ENCODE results near the gene PGAP1. TPM values are rescaled to one million over a fixed set of nuclear protein-coding genes. Genes with fewer than 3 reads are reported as not detected.

The PGAP1 gene
- total RNA-seq, 1 donor from 2014 or later: 12.0 TPM

DNA sequence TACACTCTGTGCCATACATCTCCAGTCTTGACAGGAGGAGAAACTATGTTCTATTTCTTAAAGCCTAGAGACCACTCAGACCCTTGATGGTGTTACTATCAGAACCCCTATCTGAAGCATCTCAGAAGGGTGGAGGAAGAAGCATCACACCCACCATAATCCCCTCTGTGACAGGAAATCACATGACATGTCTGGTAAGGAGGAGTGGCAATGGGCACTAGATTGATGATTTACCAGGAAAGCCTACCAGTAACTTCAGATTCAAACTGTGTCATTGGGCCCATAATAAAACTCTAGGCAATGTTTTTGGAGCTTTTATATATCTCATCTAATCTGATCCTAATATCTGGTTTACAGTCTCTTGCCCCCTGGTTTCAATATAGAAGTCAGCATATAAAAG is 80.2 kb downstream of the PGAP1 start:
- no peak overlapping the region for H3K4me3 ChIP-seq
- DNase-seq (no peak), ATAC-seq (no peak)
- TF ChIP-seq, protein P1, sequence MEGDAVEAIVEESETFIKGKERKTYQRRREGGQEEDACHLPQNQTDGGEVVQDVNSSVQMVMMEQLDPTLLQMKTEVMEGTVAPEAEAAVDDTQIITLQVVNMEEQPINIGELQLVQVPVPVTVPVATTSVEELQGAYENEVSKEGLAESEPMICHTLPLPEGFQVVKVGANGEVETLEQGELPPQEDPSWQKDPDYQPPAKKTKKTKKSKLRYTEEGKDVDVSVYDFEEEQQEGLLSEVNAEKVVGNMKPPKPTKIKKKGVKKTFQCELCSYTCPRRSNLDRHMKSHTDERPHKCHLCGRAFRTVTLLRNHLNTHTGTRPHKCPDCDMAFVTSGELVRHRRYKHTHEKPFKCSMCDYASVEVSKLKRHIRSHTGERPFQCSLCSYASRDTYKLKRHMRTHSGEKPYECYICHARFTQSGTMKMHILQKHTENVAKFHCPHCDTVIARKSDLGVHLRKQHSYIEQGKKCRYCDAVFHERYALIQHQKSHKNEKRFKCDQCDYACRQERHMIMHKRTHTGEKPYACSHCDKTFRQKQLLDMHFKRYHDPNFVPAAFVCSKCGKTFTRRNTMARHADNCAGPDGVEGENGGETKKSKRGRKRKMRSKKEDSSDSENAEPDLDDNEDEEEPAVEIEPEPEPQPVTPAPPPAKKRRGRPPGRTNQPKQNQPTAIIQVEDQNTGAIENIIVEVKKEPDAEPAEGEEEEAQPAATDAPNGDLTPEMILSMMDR (IDR thresholded peaks at IDR 0.05): no peak
- no peaks in the 10 kb centered on the region for H3K27me3 ChIP-seq (ENCODE audit: low read depth)
- H3K36me3 ChIP-seq: peaks cover 18% of the 10 kb centered on the region
- H3K9me3 ChIP-seq: no peaks in the 10 kb centered on the region
- intact Hi-C loops (cut with DNase I): no loop called here
- H3K4me1 ChIP-seq: no peaks in the 10 kb centered on the region
- H3K27ac ChIP-seq: no peak overlapping the region

DNA sequence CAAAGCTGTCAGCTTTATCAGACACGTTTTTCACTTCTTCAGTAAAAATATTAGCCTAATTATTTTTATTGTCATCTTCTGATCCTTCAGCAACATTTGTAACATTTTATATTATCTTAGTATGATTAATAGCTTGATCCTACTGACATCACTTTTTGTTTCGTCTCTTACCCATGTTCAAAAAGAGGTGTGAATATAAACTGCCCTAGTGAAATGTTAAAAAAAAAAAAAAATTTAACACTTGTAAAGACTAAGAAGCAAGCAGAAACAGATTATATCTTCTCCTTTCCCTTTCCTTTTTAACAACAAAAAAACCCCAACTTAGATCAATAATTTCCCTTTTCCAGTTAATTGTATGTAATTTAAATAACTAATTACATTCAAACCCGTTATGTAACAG is 81.1 kb downstream of the PGAP1 start:
- ATAC-seq (no peak), DNase-seq (no peak)
- no peak overlapping the region for H3K27ac ChIP-seq
- H3K36me3 ChIP-seq: peaks cover 18% of the 10 kb centered on the region
- TF ChIP-seq, protein P1 (IDR thresholded peaks at IDR 0.05): no peak
- no peak overlapping the region for H3K4me3 ChIP-seq
- H3K4me1 ChIP-seq: no peaks in the 10 kb centered on the region
- no peaks in the 10 kb centered on the region for H3K9me3 ChIP-seq
- intact Hi-C loops (cut with DNase I): no loop called here
- no peaks in the 10 kb centered on the region for H3K27me3 ChIP-seq (ENCODE audit: low read depth)

DNA sequence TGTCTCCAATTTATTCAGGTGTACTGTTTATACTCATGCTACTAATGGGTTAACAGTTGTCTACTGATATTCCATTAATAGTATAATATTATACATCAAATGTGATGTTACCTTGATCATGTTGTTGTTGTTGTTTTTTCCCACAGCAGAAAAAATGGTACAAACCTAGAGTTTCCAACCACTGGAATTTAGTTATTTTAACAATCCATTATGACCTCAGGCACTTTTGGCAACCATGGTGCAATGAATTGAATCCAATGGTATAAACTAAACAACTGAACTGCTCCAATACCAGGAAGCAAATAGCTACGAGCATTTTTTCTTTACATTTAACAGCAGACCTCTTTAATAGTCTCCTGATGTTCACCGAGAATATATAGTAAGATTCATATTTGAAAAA is 86.3 kb downstream of the PGAP1 start:
- TF ChIP-seq, protein P1 (IDR thresholded peaks at IDR 0.05): no peak
- H3K4me3 ChIP-seq: no peak overlapping the region
- DNase-seq: no peak
- intact Hi-C loops (cut with DNase I): no loop called here
- H3K27me3 ChIP-seq (ENCODE audit: low read depth): no peaks in the 10 kb centered on the region
- no peak for ATAC-seq
- H3K9me3 ChIP-seq: no peaks in the 10 kb centered on the region
- no peak overlapping the region for H3K27ac ChIP-seq
- H3K4me1 ChIP-seq: no peaks in the 10 kb centered on the region
- peaks cover 33% of the 10 kb centered on the region for H3K36me3 ChIP-seq

DNA sequence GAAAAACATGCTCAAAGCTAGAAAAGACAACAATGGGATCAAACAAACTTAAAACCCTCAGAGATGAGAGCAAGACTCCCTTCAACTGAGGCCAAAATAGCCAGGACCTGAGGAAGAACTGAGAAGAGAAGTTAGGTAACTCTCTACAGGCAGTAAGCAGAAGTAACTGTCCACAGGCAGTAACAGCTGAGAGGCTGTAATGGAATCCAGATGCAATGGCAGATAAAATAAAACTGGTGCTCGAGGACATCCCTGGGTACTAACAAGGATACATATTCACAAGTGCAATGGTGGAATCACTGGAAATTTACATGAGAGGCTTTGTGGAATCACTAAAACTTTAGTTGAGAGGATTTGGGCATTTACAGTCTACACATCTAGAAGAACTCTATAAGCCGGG is 86.9 kb downstream of the PGAP1 start:
- Histone ChIP-seq H3K27ac (no peak overlapping the region), H3K4me3 (no peak overlapping the region), H3K4me1 (no peaks in the 10 kb centered on the region), H3K9me3 (no peaks in the 10 kb centered on the region), H3K36me3 (peaks cover 33% of the 10 kb centered on the region), H3K27me3 (ENCODE audit: low read depth) (no peaks in the 10 kb centered on the region)
- intact Hi-C loops (cut with DNase I): no loop called here
- peak in 1 of 2 donors; percentile 25 for ATAC-seq
- DNase-seq: no peak
- TF ChIP-seq, protein P1 (IDR thresholded peaks at IDR 0.05): no peak

DNA sequence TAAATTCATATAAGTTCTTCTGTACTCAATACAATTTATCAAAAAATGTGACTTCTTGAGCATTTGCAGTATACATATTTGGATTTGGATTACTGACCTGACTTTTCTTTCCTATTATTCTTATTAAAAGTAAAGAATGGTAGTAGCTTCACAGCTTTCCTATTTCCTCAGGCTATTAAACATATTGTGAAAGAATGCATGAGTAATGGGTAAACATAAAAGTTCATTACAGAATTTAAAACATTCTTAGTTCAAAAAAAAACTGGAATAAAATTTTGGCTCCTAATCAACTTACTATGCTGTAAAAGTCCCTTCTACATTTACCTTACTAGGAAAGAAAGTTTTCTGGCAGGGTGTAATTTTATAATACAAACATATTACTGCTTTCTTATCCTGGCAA is 90.1 kb downstream of the PGAP1 start:
- H3K27ac ChIP-seq: no peak overlapping the region
- no peaks in the 10 kb centered on the region for H3K9me3 ChIP-seq
- intact Hi-C loops (cut with DNase I): no loop called here
- no peaks in the 10 kb centered on the region for H3K27me3 ChIP-seq (ENCODE audit: low read depth)
- TF ChIP-seq, protein P1 (IDR thresholded peaks at IDR 0.05): no peak
- peaks cover 14% of the 10 kb centered on the region for H3K36me3 ChIP-seq
- ATAC-seq (no peak), DNase-seq (no peak)
- no peak overlapping the region for H3K4me3 ChIP-seq
- no peaks in the 10 kb centered on the region for H3K4me1 ChIP-seq

DNA sequence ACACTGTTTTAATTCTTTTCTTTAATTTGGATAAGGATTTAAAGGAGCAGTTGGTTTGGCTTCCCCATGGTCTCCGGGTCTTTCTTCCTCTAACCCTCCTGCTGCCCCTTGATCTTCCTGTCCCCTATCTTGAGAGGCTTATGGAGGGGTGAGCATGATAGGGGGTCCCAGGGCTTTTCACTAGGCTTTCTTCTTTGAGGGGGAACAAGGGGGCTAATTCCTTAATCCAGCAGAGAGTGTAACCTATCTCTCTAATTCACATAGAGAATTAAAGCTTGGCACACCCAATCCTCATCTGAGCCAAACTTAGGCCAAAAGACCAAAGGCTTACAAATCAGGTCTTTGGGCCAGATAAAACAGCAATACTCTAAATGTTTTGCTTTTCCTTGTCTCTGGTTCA is 95.8 kb downstream of the PGAP1 start:
- H3K27ac ChIP-seq: no peak overlapping the region
- H3K9me3 ChIP-seq: no peaks in the 10 kb centered on the region
- intact Hi-C loops (cut with DNase I): no loop called here
- no peaks in the 10 kb centered on the region for H3K27me3 ChIP-seq (ENCODE audit: low read depth)
- ATAC-seq (no peak), DNase-seq (no peak)
- H3K4me1 ChIP-seq: no peaks in the 10 kb centered on the region
- no peaks in the 10 kb centered on the region for H3K36me3 ChIP-seq
- H3K4me3 ChIP-seq: no peak overlapping the region
- TF ChIP-seq, protein P1 (IDR thresholded peaks at IDR 0.05): no peak

Measured in lower lobe of right lung (tissue), 2 donors.